GM21381 (cell line): ENCODE data around the gene FUBP3.
"Not testable (repeated sequence)": the region's sequence is repeated elsewhere in the genome, so short reads cannot be mapped to it uniquely, and the experiment has no call there.

ENCODE experiments used
- ATAC-seq: cut with Tn5 transposase; IDR thresholded peaks from one replicate; pipeline ENCODE4 v1.9.1; 2021; ENCODE audit warnings: mild to moderate bottlenecking, moderate library complexity; ENCODE audit not compliant: unreplicated experiment

Gene FUBP3

DNA sequence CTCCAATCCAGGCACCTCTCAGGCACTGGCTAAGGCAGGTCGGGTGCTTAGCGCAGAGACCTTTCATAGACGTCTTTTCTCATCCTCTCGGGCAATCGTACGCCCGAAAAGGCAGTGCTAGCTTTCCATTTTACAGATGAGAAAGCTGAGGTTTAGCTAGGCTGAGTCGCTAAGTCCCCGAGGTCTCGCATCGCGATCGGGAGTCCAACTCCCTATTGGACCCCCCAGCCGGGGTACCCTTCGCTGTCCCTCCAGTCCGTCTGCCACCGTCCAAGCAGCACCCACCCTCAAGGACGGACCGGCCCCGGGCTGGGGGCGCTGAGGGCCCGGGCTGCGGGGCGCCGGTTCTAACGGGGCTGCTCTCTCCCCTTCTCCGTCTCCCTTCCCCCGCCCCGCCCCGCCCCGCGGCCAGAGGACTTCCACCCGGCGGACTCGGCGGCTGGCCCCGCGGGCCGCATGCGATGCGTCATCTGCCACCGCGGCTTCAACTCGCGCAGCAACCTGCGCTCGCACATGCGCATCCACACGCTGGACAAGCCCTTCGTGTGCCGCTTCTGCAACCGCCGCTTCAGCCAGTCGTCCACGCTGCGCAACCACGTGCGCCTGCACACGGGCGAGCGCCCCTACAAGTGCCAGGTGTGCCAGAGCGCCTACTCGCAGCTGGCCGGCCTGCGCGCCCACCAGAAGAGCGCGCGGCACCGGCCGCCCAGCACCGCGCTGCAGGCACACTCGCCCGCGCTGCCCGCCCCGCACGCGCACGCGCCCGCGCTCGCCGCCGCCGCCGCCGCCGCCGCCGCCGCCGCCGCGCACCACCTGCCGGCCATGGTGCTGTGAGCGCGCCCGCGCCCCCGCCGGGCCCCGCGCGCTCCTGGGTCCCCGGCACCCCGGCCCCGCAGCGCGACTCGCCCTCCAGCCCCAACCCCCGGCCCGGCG, 101.7 kb downstream of the FUBP3 start:
- ATAC-seq = no peak

DNA sequence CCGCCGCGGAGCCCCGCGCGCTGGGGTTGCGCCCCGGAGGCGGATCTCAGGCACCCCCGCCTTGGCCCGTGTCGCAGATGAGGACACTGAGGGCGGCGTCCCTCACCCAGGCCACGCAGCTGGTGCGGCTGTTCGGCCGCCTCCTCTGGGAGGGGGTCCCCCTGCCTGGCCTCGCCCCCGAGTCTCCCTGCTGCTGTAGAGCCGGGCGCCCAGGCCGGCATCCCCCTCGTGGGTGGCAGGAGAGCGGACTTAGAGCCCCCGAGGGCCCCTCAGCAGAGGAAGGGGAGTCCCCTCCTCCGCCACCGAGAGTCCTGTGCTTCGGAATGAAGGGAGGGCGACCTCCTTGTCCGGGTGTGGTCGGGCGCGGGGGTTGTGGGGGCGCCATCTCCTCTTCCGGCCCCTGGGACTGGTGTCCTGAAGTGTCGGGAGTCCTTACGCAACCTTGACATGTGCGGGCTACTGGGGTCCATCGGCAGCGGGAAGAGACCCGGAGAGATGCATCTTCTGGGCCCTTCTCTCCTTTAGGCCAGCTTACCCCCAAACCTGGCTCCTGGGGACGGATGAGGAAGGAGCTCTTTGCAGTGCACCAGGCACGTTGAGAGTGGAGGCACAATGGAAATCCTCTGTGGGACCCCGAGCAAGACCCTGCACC, 102.5 kb downstream of the FUBP3 start:
- ATAC-seq = no peak

DNA sequence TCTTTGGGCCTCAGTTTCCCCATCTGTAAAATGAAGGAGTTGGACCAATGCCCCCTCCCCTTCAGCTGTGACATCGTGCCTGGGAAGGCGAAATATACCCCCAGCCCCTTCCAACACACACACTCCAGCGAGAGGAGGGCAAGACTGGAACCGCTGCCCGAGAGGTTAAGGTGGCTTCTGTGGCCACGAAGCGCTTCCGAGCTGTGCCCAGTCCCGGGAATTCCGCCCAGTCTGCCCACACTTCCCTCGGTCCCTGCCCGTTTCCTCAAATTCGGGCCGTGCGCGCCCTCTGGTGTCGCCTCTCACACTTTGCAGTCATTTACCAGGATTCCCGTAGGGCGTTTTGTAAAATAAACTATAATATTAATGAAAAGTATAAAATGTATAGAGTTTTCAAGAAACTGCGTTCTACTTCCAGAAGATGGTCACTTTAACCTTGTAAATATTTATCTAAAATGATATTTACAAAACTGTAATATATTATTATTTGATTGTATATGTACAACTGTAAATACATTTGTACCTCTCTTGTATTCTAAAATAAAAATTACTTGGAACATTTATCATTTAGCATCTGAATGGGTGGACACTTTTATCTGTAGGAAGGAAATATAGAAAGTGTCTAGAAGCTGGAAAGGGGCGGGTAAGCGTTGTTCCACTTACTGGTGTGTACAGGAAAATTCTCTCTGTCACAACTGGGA, 103.2 kb downstream of the FUBP3 start:
- ATAC-seq = no peak

DNA sequence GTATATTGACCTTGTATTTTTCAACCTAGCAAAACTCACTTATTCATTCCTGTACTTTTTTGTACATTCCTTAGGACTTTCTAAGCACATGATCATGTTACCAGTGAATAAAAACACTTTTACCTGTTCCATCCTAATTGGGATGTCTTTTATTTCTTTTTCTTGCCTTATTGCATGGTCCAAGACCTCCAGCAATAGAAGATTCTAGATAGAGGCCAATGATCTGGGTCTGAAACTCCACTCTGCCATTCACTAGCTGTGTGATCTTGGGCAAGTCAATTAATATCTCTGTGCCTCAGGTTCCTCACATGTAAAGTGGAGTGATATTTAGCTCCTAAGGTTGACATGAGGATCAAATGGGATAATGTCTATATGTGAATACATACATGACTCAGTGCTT, 105.7 kb downstream of the FUBP3 start:
- no peak for ATAC-seq

DNA sequence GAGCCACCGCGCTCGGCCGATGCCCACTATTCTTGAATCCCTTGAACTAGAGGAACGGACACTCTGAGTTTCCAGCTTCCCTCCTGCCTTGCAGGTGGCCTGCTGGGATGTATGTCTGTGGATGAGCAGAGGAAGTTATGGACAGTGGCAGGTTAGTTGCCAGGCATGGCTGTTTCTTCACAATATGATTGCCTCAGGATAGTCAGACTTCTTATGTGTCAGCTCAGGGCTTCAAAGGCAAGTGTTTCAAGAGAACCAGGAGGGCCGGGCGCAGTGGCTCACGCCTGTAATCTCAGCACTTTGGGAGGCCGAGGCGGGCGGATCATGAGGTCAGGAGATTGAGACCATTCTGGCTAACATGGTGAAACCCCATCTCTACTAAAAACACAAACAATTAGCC, 106.6 kb downstream of the FUBP3 start:
- ATAC-seq = not testable (repeated sequence)

DNA sequence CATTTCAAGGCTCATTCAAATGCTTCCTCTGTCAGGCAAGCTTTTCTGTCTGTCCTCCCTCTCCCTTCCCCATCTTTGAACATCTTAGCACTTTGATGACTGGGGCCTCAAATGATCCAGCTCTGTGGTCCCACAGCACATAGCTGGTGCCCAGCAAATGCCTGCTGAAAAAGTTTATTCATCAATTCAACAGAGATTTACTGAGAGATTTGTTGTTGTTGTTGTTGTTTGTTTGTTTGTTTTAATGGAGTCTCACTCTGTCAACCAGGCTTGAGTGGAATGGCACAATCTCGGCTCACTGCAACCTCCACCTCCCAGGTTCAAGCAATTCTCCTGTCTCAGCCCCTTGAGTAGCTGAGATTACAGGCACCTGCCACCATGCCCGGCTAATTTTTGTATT, 108.2 kb downstream of the FUBP3 start:
- ATAC-seq = no peak
